Activated CD4-positive, alpha-beta memory T cell treated with anti-CD3 and anti-CD28 coated beads for 36 hours (primary cell): Measurements from ENCODE around the gene BEX4. TPM values are rescaled to one million over a fixed set of nuclear protein-coding genes. Genes with fewer than 3 reads are reported as not detected.
A peak's percentile ranks its signal among the peaks of the same experiment; 100 is the strongest.
"Not testable (repeated sequence)": the region's sequence is repeated elsewhere in the genome, so short reads cannot be mapped to it uniquely, and the experiment has no call there.

ENCODE experiments used
- CTCF ChIA-PET: fragments of 350-600 bp; sonication (Branson Sonifier 250); formaldehyde crosslinking; loops from one replicate; lab custom pipeline; 2021; ENCODE audit warnings: antibody characterized with exemption, inconsistent platforms; lab: Charles Lee
- POLR2A ChIA-PET: fragments of 350-600 bp; sonication (Branson Sonifier 250); formaldehyde crosslinking; loops from one replicate; lab custom pipeline; 2021; ENCODE audit warnings: antibody characterized with exemption; lab: Charles Lee
- DNase-seq: peaks from one replicate; pipeline ENCODE4 v3.0.0-alpha.2; 2020
- H3K27ac Mint-ChIP-seq: one replicate; pipeline ENCODE4 v1.8.0; 2021; ENCODE audit warnings: mixed read lengths
- H3K27me3 Mint-ChIP-seq: one replicate; pipeline ENCODE4 v1.8.0; 2021; ENCODE audit warnings: mixed read lengths
- H3K36me3 Mint-ChIP-seq: one replicate; pipeline ENCODE4 v1.8.0; 2021; ENCODE audit warnings: mixed read lengths
- H3K4me1 Mint-ChIP-seq: one replicate; pipeline ENCODE4 v1.8.0; 2021; ENCODE audit warnings: low read depth, mixed read lengths
- H3K4me3 Mint-ChIP-seq: one replicate; pipeline ENCODE4 v1.8.0; 2021; ENCODE audit warnings: mild to moderate bottlenecking, mixed read lengths
- H3K9me3 Mint-ChIP-seq: one replicate; pipeline ENCODE4 v1.8.0; 2021; ENCODE audit warnings: mixed read lengths
- intact Hi-C: fragments of 100-400 bp; cut with micrococcal nuclease; formaldehyde crosslinking; loops from one replicate; pipeline ENCODE4 v1.15.1; 2023
- total RNA-seq, 2 experiments: library from RNA; stranded (reverse); gene quantifications; one replicate each; pipeline ENCODE4 v1.2.3, GENCODE V29; 2021

The BEX4 gene, protein sequence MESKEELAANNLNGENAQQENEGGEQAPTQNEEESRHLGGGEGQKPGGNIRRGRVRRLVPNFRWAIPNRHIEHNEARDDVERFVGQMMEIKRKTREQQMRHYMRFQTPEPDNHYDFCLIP
- 10 to 100 TPM in 1 of 2 experiments, 1 to 10 TPM in 1; 8.0 to 11.5 TPM for total RNA-seq

DNA sequence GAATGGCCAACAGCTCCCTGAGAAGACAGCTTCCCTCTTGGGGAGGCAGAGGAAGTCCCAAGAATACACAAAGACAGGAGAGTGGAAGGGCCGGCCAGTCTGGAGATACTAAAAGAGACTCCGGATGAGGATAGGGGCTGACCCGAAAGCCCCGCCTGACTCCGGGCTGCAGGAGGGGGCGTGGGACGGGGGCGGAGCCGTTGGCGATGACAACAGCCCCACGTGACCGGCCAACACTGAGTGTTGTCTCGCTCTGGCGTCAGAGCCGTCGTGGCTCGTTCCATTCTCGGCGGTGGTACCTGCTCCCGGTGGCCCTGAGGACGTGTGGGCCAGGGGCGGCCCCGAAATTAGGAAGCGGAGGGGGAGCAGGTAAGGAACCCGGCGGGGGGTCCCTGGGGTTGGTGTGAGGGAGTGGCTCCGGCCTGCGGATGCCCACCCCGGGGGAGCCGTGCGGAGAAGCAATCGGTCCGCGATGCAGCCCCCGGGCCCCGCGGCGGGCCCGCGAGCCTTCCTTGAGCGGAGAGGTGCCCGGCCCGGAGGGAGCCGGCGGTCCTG is at the start of gene BEX4:
Gene BEX4, plus strand, starts transcription at position 239 of the 555 bp plus-strand sequence. CDS start 1,046 bp downstream, outside the sequence.
- Mint-ChIP-seq H3K27ac (peak within 1 kb of the TSS; percentile 65), H3K36me3 (no peaks in the 10 kb centered on the region), H3K4me1 (peaks cover 4% of the 10 kb centered on the region), H3K4me3 (peak within 1 kb of the TSS; percentile 77), H3K27me3 (no peaks in the 10 kb centered on the region), H3K9me3 (no peaks in the 10 kb centered on the region)
- DNase-seq, result peak; percentile 89
- POLR2A ChIA-PET, result no interaction called here
- CTCF ChIA-PET, result interaction anchor here (1.0 kb wide), 1 partner anchor 275 kb away, joined by 5 read pairs; no protein-coding TSS in a partner anchor
- intact Hi-C loops, result loop anchor here (1.0 to 10.0 kb wide), 3 partner anchors 40 to 249 kb away; partner anchors contain the start of genes BEX2 and TCEAL8

DNA sequence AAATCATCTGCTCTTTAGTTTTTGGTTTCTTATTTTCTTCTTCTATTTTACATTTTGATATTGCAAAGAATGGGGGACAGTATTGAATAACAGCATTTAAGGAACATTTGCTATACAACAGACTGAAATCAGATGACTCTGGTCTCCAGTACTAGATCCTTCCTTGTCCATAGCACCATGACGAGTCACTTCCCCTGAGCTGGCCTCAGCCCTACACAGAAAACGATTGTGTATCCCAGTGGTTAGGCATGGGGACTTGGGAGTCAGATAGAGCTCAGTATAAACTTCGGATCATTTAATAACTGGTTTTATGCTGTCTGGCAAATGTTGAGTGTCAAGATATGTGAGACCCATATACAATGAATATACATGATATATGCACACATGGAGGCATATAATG is 44.7 kb upstream of the BEX4 start:
- ChIA-PET POLR2A (no interaction called here), CTCF (no interaction called here)
- H3K9me3 Mint-ChIP-seq, result no peaks in the 10 kb centered on the region
- no peaks in the 10 kb centered on the region for H3K27me3 Mint-ChIP-seq
- H3K27ac Mint-ChIP-seq, result no peak overlapping the region
- no peak overlapping the region for H3K4me3 Mint-ChIP-seq
- H3K36me3 Mint-ChIP-seq, result no peaks in the 10 kb centered on the region
- H3K4me1 Mint-ChIP-seq, result no peaks in the 10 kb centered on the region
- intact Hi-C loops, result no loop called here
- DNase-seq, result no peak

DNA sequence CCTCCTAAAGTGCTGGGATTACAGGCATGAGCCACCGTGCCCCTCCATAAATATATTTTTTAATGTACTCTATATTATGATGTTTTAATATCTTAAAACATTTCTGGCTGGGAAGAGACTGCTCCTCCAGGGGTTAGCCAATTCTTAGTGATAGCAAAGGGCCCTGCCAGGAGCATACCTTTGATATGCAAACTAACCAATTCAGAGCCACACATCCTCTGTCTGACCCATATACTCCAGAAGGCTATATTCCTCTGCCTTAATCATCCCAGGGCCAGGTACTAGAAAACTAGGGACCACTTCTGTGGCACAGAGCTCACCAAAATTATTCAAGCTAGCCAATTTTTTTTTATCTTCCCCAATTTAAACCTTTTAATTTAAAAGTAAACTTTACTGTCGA is 43.6 kb upstream of the BEX4 start:
- Mint-ChIP-seq H3K27me3 (peaks cover 4% of the 10 kb centered on the region), H3K4me3 (no peak overlapping the region), H3K9me3 (no peaks in the 10 kb centered on the region), H3K27ac (no peak overlapping the region), H3K36me3 (no peaks in the 10 kb centered on the region), H3K4me1 (no peaks in the 10 kb centered on the region)
- ChIA-PET POLR2A (no interaction called here), CTCF (no interaction called here)
- intact Hi-C loops, result no loop called here
- DNase-seq, result no peak

DNA sequence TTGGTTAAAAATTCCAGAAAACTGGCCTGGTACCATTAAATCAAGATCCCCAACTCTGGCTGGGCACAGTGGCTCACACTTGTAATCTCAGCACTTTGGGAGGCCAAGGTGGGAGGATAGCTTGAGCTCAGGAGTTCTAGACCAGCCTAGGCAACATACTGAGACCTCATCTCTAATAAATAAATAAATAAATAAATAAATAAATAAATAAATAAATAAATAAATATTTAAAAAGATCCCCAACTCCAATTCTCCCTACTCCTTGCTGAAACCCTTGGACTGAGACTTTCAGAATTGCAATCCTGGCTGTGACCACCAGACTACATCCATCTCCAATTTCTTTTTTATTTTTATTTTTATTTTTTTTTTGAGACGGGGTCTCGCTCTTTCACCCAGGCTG is 39.7 kb upstream of the BEX4 start:
- H3K9me3 Mint-ChIP-seq, H3K27me3 Mint-ChIP-seq, DNase-seq, H3K4me1 Mint-ChIP-seq, intact Hi-C loops, H3K27ac Mint-ChIP-seq, POLR2A ChIA-PET, H3K4me3 Mint-ChIP-seq, H3K36me3 Mint-ChIP-seq: not testable (repeated sequence)
- CTCF ChIA-PET, result interaction anchor here (0.8 to 4.2 kb wide), 2 partner anchors 224 to 226 kb away, joined by 3 to 37 read pairs; no protein-coding TSS in a partner anchor

DNA sequence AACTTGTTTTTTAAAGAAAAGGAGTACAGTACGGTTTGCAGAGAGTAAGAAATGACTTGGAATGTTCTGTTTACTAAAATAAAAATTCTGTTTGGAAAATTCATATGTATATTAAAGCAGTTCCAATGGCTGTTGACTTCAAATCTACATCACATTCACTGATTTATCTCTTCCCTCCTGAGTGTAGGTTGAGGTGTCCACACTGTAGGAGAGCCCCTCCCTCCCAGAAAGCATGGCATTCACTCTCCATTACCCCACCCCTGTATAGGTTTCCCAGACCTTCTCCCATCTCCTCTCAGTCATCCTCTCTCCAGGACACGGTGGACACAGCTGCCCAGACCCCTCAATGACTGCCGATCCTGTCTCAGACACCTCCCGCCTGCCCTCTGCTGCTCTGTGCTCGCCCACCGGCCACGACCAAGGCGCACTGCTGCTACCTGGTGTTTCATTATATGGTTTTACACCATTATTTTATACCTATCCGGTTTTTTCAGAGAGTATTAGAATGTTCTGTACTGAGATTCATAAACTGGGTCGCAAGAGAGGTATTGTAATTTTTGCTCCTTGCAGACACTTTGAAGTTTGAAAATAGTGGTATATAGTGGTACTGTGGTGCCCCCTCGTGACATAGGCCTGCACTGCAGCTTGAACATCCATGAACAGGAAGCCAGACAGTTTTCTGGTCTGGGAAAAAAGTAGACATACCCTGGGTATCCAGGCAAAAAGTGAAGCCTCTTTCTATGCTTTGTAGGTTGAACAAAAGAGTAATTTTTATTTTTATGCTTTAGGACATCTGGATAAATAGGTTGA is 38.8 kb upstream of the BEX4 start:
- no peaks in the 10 kb centered on the region for H3K4me1 Mint-ChIP-seq
- H3K4me3 Mint-ChIP-seq, result peak overlapping the region; percentile 29
- intact Hi-C loops, result loop anchor here (1.0 kb wide), 1 partner anchor 225 kb away; no protein-coding TSS in a partner anchor
- no peak overlapping the region for H3K27ac Mint-ChIP-seq
- POLR2A ChIA-PET, result no interaction called here
- CTCF ChIA-PET, result interaction anchor here (1.2 to 4.2 kb wide), 3 partner anchors 225 to 276 kb away, joined by 3 to 37 read pairs (median 3); no protein-coding TSS in a partner anchor
- DNase-seq, result peak; percentile 69
- H3K9me3 Mint-ChIP-seq, result no peaks in the 10 kb centered on the region
- no peaks in the 10 kb centered on the region for H3K36me3 Mint-ChIP-seq
- H3K27me3 Mint-ChIP-seq, result peaks cover 4% of the 10 kb centered on the region

DNA sequence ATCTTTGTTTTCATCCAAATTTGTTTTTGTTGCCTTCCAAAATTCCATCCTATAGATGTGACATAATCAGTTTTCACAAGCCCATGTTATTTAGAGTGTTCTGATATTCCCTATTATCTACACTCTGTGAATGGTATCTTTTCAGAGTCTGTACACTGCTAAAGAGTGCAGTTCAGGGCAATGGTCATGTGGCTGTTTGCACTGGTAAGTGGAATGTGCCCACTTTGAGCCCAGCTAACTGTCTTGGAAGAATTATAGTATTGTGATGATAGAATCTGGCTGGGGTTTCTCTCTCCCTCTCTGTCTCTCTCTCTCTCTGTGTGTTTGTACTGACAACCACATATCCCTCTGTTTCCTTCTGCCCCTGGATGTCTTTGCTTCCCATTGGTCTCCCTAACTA is 37.4 kb upstream of the BEX4 start:
- CTCF ChIA-PET, result interaction anchor here (4.2 kb wide), 1 partner anchor 226 kb away, joined by 37 read pairs; no protein-coding TSS in a partner anchor
- Mint-ChIP-seq H3K27me3 (peaks cover 4% of the 10 kb centered on the region), H3K4me3 (no peak overlapping the region), H3K4me1 (no peaks in the 10 kb centered on the region), H3K36me3 (no peaks in the 10 kb centered on the region), H3K9me3 (no peaks in the 10 kb centered on the region), H3K27ac (no peak overlapping the region)
- intact Hi-C loops, result no loop called here
- no peak for DNase-seq
- POLR2A ChIA-PET, result no interaction called here

DNA sequence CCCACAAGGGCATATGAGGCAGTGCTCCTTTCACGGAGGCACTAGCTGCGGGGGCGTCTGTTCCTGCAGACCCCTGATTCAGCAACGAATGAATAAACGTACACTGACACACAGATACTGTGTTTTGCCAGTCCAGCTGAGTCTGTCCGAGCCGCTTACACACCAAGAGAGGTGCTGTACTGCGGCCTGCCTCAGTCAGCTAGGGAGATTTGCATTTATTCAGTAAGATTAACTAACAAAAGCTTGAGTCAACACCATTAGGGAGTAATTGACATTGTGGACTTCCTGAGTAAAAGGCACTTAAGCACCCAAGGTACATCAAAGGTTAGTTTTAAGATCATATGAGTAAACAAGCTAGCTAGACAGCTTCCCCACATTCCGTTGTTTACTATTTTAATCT is 31.0 kb upstream of the BEX4 start:
- intact Hi-C loops, result no loop called here
- Mint-ChIP-seq H3K36me3 (no peaks in the 10 kb centered on the region), H3K4me3 (no peak overlapping the region), H3K27ac (no peak overlapping the region), H3K9me3 (no peaks in the 10 kb centered on the region), H3K4me1 (no peaks in the 10 kb centered on the region), H3K27me3 (no peaks in the 10 kb centered on the region)
- no peak for DNase-seq
- ChIA-PET CTCF (no interaction called here), POLR2A (no interaction called here)

DNA sequence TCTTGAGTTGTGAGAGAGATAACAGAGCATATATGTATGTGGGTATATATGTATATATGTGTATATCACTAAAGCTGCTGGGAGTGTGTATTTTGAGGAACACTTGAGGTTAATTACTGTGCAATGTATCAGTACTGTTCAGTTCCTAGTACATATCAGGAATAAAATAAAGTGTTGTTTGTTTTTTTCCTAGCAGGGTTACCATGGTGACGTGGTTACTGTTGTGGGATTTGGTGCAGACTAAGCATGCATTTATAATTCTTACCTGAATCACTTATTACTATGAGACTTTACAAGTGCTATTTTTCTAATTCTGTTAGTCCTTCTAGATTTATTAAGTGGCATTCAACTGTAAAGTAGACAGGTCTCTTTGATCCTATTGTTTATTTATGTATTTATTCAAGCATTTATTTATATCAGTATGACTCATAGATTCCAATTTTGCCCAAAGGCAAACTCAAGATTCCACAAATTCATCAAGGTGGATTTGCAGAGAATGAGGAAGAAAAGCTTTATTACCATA is 26.9 kb upstream of the BEX4 start:
- ChIA-PET POLR2A (no interaction called here), CTCF (no interaction called here)
- Mint-ChIP-seq H3K4me1 (no peaks in the 10 kb centered on the region), H3K27ac (no peak overlapping the region), H3K36me3 (no peaks in the 10 kb centered on the region), H3K4me3 (no peak overlapping the region), H3K9me3 (no peaks in the 10 kb centered on the region), H3K27me3 (no peaks in the 10 kb centered on the region)
- no peak for DNase-seq
- intact Hi-C loops, result no loop called here

DNA sequence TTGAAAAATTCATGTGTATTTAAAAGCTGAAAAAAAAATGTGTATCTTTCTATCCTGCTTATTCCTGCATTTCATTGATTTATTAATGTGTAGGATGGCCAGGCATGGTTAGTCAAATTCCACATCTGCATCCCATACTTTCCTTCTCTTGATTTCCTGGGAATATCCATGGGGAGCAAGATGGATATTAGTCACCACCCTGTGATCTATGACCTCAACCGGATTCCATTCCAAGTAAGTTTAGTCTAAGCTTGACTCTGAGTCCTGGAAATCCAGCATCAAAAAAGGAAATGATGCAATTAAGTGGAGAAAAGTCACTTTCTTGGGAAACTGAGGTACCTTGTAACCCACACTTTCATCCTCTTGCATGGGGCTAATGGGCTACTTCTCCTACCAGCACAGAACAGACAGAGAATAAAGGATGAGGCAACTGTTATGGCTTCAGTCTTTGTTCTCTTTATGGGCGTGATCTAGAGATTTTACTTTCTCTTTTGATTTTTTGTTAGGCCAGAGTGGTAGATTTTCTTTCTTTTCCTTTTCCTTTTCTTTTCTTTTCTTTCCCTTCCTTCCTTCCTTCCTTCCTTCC is 17.1 kb upstream of the BEX4 start:
- ChIA-PET CTCF (interaction anchor here (1.3 kb wide), 1 partner anchor 14 kb away, joined by 4 read pairs; no protein-coding TSS in a partner anchor), POLR2A (no interaction called here)
- no peak overlapping the region for H3K27ac Mint-ChIP-seq

DNA sequence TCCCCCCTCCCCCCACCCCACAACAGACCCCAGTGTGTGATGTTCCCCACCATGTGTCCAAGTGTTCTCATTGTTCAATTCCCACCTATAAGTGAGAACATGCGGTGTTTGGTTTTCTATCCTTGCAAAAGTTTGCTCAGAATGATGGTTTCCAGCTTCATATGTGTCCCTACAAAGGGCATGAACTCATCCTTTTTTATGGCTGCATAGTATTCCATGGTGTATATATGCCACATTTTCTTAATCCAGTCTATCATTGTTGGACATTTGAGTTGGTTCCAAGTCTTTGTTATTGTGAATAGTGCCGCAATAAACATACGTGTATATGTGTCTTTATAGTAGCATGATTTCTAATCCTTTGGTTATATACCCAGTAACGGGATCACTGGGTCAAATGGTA is 16.2 kb upstream of the BEX4 start:
- H3K9me3 Mint-ChIP-seq, H3K36me3 Mint-ChIP-seq, H3K4me3 Mint-ChIP-seq, POLR2A ChIA-PET, H3K27ac Mint-ChIP-seq, DNase-seq, H3K27me3 Mint-ChIP-seq, intact Hi-C loops, H3K4me1 Mint-ChIP-seq, CTCF ChIA-PET: not testable (repeated sequence)

More for the DNA sequence above, 17.1 kb upstream of the BEX4 start:
- no peak overlapping the region for H3K4me3 Mint-ChIP-seq
- H3K9me3 Mint-ChIP-seq, result no peaks in the 10 kb centered on the region
- H3K27me3 Mint-ChIP-seq, result no peaks in the 10 kb centered on the region
- peaks cover 5% of the 10 kb centered on the region for H3K4me1 Mint-ChIP-seq
- intact Hi-C loops, result no loop called here
- no peaks in the 10 kb centered on the region for H3K36me3 Mint-ChIP-seq
- no peak for DNase-seq

DNA sequence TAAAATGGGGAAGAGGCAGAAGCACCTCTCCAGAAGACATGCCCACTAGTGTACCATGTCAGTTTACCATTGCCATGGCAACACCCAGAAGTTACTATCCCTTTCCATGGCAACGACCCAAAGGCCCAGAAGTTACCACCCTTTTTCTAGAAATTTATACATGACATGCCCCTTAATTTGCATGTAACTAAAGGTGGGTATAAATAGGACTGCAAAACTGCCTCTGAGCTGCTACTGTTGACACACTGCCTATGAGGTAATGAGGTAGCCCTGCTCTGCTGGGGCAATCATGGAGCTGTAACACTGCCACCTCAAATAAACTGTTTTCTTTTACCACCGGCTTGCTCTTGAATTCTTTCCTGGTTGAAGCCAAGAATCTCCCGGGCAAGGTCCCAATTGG is 13.9 kb upstream of the BEX4 start:
- DNase-seq, result no peak
- H3K4me1 Mint-ChIP-seq, result peaks cover 5% of the 10 kb centered on the region
- H3K27ac Mint-ChIP-seq, result no peak overlapping the region
- H3K9me3 Mint-ChIP-seq, result no peaks in the 10 kb centered on the region
- ChIA-PET POLR2A (no interaction called here), CTCF (no interaction called here)
- no peaks in the 10 kb centered on the region for H3K36me3 Mint-ChIP-seq
- H3K27me3 Mint-ChIP-seq, result no peaks in the 10 kb centered on the region
- no peak overlapping the region for H3K4me3 Mint-ChIP-seq
- intact Hi-C loops, result no loop called here

DNA sequence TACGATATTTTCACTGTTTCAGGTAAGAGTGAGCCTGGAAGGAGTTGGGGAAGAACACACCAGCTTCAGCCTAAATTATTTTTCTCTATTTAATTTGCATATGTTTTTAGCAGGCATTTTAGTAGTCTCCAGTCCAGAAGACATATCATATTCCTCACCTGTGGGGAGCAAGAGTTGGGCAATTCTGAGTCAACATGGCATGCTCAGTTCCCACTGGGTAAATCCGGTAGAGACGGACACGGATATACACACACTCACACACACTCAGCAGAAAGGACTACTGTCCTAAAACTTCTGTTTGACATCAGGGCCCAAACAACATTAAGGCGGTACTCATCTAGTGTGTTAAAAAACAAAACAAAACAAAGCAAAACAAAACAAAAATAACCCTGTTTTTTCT is 4.9 kb upstream of the BEX4 start:
- Mint-ChIP-seq H3K4me1 (peaks cover 4% of the 10 kb centered on the region), H3K9me3 (no peaks in the 10 kb centered on the region), H3K4me3 (no peak overlapping the region), H3K36me3 (no peaks in the 10 kb centered on the region), H3K27ac (no peak overlapping the region), H3K27me3 (no peaks in the 10 kb centered on the region)
- intact Hi-C loops, result loop anchor here (10.0 kb wide), 1 partner anchor 105 kb away; the partner anchor contains the start of gene BEX2
- POLR2A ChIA-PET, result no interaction called here
- no peak for DNase-seq
- CTCF ChIA-PET, result interaction anchor here (1.7 to 3.0 kb wide), 3 partner anchors 39 to 254 kb away, joined by 5 to 34 read pairs (median 5); no protein-coding TSS in a partner anchor
